Common myeloid progenitor, CD34-positive (primary cell): ENCODE results near the gene DLG3.

ENCODE experiments used
- CTCF ChIA-PET: fragments of 350-600 bp; sonication (Branson Sonifier 250); formaldehyde crosslinking; loops from one replicate; lab custom pipeline; 2021; ENCODE audit warnings: antibody characterized with exemption; lab: Charles Lee
- POLR2A ChIA-PET: fragments of 350-600 bp; sonication (Branson Sonifier 250); formaldehyde crosslinking; loops from one replicate; lab custom pipeline; 2021; ENCODE audit warnings: antibody characterized with exemption; lab: Charles Lee
- DNase-seq, 3 donors: peaks; one replicate each; pipeline versions ENCODE4 v3.0.0 to v3.0.0-alpha.2; 2013
- H3K27ac ChIP-seq, 2 experiments: 1 replicate in 1 of 2; 2 replicates in 1 of 2; pipeline ENCODE4 v1.7.0; 2013; ENCODE audit warnings: inconsistent platforms in 2 of 2, low read length in 2 of 2, mild to moderate bottlenecking in 2 of 2, low read depth in 1 of 2, moderate library complexity in 1 of 2; ENCODE audit not compliant: severe bottlenecking in 2 of 2, insufficient read depth in 1 of 2, poor library complexity in 1 of 2
- H3K27me3 ChIP-seq, 5 experiments: replicated peaks in 2 of 5; 1 replicate in 3 of 5; 2 replicates in 2 of 5; pipeline versions ENCODE4 v1.6.1 to v1.7.0; 2013; ENCODE audit warnings: low read length in 4 of 5, mild to moderate bottlenecking in 2 of 5, moderate library complexity in 2 of 5, inconsistent platforms in 1 of 5; ENCODE audit not compliant: insufficient read depth in 5 of 5, control insufficient read depth in 4 of 5
- H3K36me3 ChIP-seq, 4 experiments: 1 replicate in 2 of 4; 2 replicates in 2 of 4; pipeline versions ENCODE4 v1.6.1 to v1.7.0; 2013; ENCODE audit warnings: low read length in 3 of 4, control low read depth in 1 of 4, mild to moderate bottlenecking in 1 of 4; ENCODE audit not compliant: control insufficient read depth in 4 of 4, insufficient read depth in 4 of 4
- H3K4me1 ChIP-seq, 4 experiments: 1 replicate in 3 of 4; 2 replicates in 1 of 4; pipeline versions ENCODE4 v1.6.1 to v1.7.1; 2013; ENCODE audit warnings: low read length in 3 of 4, mild to moderate bottlenecking in 3 of 4, control low read depth in 1 of 4, inconsistent platforms in 1 of 4, moderate library complexity in 1 of 4; ENCODE audit not compliant: control insufficient read depth in 4 of 4, insufficient read depth in 4 of 4; ENCODE audit errors: control extremely low read depth in 1 of 4
- H3K4me3 ChIP-seq, 7 experiments: 1 replicate in 4 of 7; 2 replicates in 3 of 7; pipeline versions ENCODE4 v1.5.1 to v1.7.0; 2013; ENCODE audit warnings: mild to moderate bottlenecking in 7 of 7, low read length in 6 of 7, moderate library complexity in 6 of 7, inconsistent platforms in 2 of 7, low read depth in 2 of 7, control low read depth in 1 of 7; ENCODE audit not compliant: insufficient read depth in 4 of 7, control insufficient read depth in 1 of 7; ENCODE audit errors: extremely low read depth in 1 of 7
- H3K9me3 ChIP-seq, 5 experiments: 1 replicate in 4 of 5; 2 replicates in 1 of 5; pipeline versions ENCODE4 v1.6.1 to v1.7.1; 2013; ENCODE audit warnings: low read length in 4 of 5, mild to moderate bottlenecking in 2 of 5, inconsistent platforms in 1 of 5, low read depth in 1 of 5, moderate library complexity in 1 of 5; ENCODE audit not compliant: control insufficient read depth in 4 of 5, insufficient read depth in 2 of 5; ENCODE audit errors: control extremely low read depth in 1 of 5
- WGBS: methylation state at CpG from one replicate; pipeline ENCODE4 v1.1.5; 2013; ENCODE audit not compliant: insufficient coverage; 5-methylcytosine and 5-hydroxymethylcytosine counted together

The DLG3 gene

DNA sequence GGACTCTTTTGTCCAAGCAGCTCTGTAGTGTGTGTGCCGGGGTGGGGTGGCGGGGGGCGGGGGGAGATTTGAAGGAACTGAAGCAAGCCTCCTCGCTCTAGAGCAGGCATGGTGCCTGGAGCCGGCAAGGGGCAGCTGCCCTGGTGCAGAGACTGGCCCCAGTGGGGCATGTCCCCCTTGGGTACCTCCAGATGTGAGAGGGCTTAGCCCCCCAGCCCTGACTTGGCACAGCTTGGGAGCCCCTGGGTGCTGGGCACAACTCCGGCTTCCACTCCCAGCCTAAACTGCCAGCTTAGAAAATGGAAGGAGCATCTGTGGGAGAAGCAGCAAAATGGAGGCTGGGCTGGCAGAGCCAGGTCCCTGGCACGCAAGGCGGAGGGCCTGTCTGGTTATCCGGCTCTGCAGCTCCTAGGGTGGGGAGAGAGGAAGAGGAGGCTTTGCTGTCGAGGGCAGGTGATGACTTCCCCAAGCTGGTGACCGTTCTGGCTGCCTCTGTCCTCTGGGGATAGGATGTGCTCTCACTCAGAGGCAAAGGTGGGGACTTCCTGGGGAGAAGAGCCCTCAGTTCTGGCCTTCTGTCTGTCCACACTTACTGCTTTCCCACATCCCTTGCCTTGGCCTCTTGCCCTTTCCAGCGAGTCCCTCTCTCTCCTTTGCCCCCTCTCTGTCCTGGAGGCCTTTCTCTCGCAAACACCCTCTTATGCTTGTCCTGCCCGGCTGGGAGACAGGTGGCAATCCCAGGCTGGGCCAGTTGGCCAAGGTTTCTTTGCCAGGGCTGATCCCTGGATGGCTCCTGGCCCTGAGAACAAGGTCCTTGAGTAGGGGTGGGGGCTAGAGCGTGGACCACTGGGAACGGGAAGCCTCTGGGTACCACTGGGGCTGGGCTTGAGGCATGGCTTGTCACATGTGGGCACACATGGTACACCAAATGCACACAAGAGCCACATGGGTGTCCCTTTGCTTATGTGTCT lies 2.0 kb downstream of the DLG3 start:
- POLR2A ChIA-PET = no interaction called here
- H3K9me3 ChIP-seq = no peaks in the 10 kb centered on the region
- no peak overlapping the region for H3K27ac ChIP-seq
- DNase-seq = no peak
- no peaks in the 10 kb centered on the region for H3K36me3 ChIP-seq
- peaks cover 1 to 54% (median 5%) of the 10 kb centered on the region in 5 experiments for H3K27me3 ChIP-seq
- no peak overlapping the region for H3K4me3 ChIP-seq
- 90% methylated on average over 16 of the region's 16 CpGs for whole genome bisulfite sequencing
- CTCF ChIA-PET = interaction anchor here (1.3 to 3.0 kb wide), 2 partner anchors 11 kb away, joined by 3 to 12 read pairs; no protein-coding TSS in a partner anchor
- peaks cover 0 to 6% (median 1%) of the 10 kb centered on the region in 4 experiments for H3K4me1 ChIP-seq

DNA sequence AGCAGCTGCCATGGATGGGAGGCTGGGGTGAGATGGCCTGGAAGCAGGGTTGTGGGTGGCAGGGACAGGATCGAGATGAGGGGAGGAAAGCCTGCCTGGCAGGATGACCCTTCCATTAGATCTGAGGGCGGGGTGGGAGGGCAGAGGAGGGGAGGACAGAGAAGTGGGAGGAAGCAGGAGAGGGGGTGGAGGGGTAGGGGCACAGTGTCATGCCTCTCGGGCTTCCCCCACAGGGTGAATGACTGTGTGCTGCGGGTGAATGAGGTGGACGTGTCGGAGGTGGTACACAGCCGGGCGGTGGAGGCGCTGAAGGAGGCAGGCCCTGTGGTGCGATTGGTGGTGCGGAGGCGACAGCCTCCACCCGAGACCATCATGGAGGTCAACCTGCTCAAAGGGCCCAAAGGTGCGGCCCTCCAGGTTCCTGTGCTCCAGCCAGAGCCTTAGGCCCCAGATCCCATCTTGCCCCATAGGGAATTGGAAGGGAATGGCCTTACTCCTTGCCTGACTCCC lies 4.9 kb downstream of the DLG3 start:
- H3K27ac ChIP-seq = no peak overlapping the region
- no peaks in the 10 kb centered on the region for H3K36me3 ChIP-seq
- no peak for DNase-seq
- peaks cover 0 to 33% (median 2%) of the 10 kb centered on the region in 5 experiments for H3K27me3 ChIP-seq
- WGBS = 95% methylated on average over 12 of the region's 14 CpGs
- H3K9me3 ChIP-seq = no peaks in the 10 kb centered on the region
- peaks cover 0 to 12% (median 5%) of the 10 kb centered on the region in 4 experiments for H3K4me1 ChIP-seq
- CTCF ChIA-PET = interaction anchor here (1.6 to 1.8 kb wide), 2 partner anchors 26 to 104 kb away, joined by 3 to 4 read pairs; no protein-coding TSS in a partner anchor
- H3K4me3 ChIP-seq = no peak overlapping the region
- POLR2A ChIA-PET = no interaction called here

DNA sequence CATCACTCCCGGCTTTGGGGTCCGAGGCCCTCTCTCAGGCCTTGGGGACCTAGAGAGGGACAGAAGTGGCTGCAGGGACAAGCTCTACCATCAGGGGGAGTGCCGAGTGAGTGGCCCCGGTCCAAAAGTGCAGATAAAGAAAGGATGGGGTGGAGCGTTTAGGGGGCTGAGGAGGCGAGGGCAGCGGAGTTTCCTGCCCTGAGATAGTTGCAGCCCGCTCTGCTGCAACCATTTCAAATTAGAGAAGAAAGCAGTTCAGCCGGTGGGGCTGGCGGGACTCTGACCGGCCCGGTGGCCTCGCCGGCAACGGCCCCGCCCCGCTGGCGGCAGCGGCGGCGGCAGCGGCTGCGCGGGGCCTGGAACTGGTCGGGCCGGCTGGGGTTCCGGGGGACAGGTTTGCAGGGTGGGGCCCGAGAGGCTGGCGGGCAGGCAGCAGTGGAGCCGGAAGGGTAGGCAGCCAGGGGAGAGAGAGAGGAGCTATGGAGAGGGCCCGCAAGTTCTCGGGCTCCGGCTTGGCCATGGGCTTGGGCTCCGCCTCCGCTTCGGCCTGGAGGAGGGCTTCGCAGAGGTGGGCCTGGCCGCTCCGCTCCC lies 7.6 kb downstream of the DLG3 start:
- peak in 2 of 3 donors; percentile 61 to 65 for DNase-seq
- Histone ChIP-seq H3K36me3 (no peaks in the 10 kb centered on the region), H3K27ac (no peak overlapping the region), H3K9me3 (no peaks in the 10 kb centered on the region), H3K4me1 (peaks cover 7 to 26% (median 15%) of the 10 kb centered on the region in 4 experiments), H3K4me3 (peak overlapping the region; percentile 40 to 78 (median 57)), H3K27me3 (peaks cover 0 to 7% (median 0%) of the 10 kb centered on the region in 5 experiments)
- CTCF ChIA-PET = interaction anchor here (1.0 to 2.9 kb wide), 6 partner anchors 10 to 102 kb away, joined by 3 to 12 read pairs (median 4); partner anchors contain the start of gene GDPD2
- 23% methylated on average over 32 of the region's 39 CpGs for WGBS
- POLR2A ChIA-PET = no interaction called here

DNA sequence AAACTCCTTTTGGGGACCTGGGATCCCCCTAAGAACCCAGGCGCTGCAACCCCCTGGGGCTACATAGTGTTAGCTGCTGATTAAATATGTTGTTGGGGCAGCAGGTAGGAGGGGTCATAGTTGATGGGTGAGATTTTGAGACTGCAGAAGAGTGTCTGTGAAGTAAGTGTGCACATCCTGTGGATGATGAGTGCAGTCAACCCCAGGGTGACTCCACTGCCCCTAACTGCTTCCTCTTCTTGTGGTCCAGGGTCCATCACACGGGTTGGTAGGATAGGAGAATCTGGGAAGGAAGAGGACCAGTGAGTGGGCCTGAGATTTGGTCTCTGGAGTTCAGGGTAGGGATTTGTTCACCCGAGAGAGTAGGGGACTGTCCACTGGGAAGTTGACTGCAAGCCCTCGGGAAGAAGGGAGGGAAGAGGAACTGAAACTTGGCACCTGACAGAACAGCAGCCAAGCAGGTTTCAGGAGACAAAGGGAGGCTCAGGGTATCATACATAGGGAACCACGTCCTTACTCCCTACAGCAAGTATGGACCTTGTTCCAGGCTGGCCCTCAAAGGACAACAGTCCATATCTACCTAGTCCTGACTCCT lies 8.5 kb downstream of the DLG3 start:
- no peaks in the 10 kb centered on the region for H3K36me3 ChIP-seq
- no peak overlapping the region for H3K27ac ChIP-seq
- ChIA-PET POLR2A (no interaction called here), CTCF (interaction anchor here (1.0 to 2.9 kb wide), 2 partner anchors 18 to 101 kb away, joined by 6 to 12 read pairs; no protein-coding TSS in a partner anchor)
- H3K9me3 ChIP-seq = no peaks in the 10 kb centered on the region
- peaks cover 0 to 3% (median 0%) of the 10 kb centered on the region in 5 experiments for H3K27me3 ChIP-seq
- peaks cover 7 to 26% (median 15%) of the 10 kb centered on the region in 4 experiments for H3K4me1 ChIP-seq
- peak overlapping the region in 4 of 7 experiments; percentile 57 to 78 (median 64) for H3K4me3 ChIP-seq
- 56% methylated on average over 4 of the region's 5 CpGs for WGBS
- DNase-seq = no peak

DNA sequence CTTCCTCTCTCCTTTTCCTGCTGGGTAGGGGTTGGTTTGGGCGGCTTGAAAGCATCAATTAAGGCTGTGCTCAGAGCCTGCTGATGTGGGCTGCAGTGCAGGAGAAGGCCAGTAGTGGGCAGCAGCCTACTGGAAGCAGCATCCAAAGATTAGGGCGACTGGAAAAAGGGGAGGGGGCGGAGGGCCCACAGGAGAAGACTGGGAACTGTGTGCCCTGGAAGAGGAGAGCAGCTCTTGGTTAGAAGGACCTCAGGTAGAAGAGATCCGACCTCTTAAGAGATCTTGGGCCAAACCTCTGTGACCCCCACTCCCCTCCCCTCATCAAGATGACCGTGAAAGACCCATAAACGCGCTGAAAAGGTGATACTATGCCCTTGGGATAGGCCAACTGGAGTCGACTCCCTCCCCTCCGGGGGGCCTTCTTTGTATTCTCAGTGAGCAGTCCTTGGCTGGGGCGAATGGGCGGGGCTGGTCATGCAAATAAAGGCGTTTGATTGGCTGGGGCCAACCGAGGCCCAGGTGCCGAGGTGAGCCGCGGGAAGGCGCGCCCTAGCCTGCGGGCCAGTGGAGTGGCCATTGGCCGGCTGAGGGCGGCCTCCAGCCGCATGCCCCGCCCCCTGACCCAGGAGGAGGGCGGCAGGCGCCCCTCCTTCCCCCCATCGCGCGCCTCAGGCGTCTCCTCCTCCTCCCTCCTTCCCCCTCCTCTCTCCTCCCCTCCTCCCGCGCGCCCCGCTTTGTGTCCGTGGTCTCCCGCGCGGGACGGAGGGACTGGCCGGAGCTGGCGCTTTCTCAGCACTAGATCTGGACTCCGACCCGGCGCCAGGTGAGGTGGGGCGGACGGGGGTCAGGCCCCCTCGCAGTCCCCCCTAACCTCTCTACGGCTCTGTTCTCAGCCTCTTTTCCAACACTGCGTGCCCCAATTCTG lies 10.1 kb downstream of the DLG3 start:
- peaks cover 0 to 3% (median 0%) of the 10 kb centered on the region in 5 experiments for H3K27me3 ChIP-seq
- peak overlapping the region; percentile 54 to 85 (median 57) for H3K4me3 ChIP-seq
- DNase-seq = peak; percentile 73 to 90 (median 85)
- peak overlapping the region in 1 of 2 experiments; percentile 5 for H3K27ac ChIP-seq
- ChIA-PET POLR2A (no interaction called here), CTCF (interaction anchor here (1.2 to 3.0 kb wide), 4 partner anchors 19 to 99 kb away, joined by 3 to 9 read pairs (median 6); no protein-coding TSS in a partner anchor)
- no peaks in the 10 kb centered on the region for H3K9me3 ChIP-seq
- H3K4me1 ChIP-seq = peaks cover 7 to 26% (median 15%) of the 10 kb centered on the region in 4 experiments
- 13% methylated on average over 43 of the region's 48 CpGs for WGBS
- H3K36me3 ChIP-seq = peaks cover 0 to 3% (median 0%) of the 10 kb centered on the region in 4 experiments
